Neuronal stem cell (in vitro differentiated cells): ENCODE results near the gene PAOX.

Experiments used
- DNase-seq: peaks from one replicate; pipeline ENCODE4 v3.0.0-alpha.2; 2013; ENCODE audit warnings: low spot score
- H2AFZ ChIP-seq: one replicate; pipeline ENCODE4 v1.6.1; 2013; ENCODE audit warnings: mild to moderate bottlenecking, low read length, inconsistent platforms
- H2AK5ac ChIP-seq: 2 replicates; pipeline ENCODE4 v1.6.1; 2013; ENCODE audit warnings: low read depth, mild to moderate bottlenecking, inconsistent platforms, low read length, moderate library complexity, mixed read lengths
- H2BK120ac ChIP-seq: 2 replicates; pipeline ENCODE4 v1.6.1; 2013; ENCODE audit warnings: low read depth, mild to moderate bottlenecking, inconsistent platforms, low read length, moderate library complexity, mixed read lengths
- H2BK12ac ChIP-seq: one replicate; pipeline ENCODE4 v1.6.1; 2013; ENCODE audit warnings: low read length, inconsistent platforms
- H2BK15ac ChIP-seq: 2 replicates; pipeline ENCODE4 v1.6.1; 2013; ENCODE audit warnings: mild to moderate bottlenecking, low read length, inconsistent platforms, mixed read lengths
- H2BK5ac ChIP-seq: one replicate; pipeline ENCODE4 v1.6.1; 2013; ENCODE audit warnings: inconsistent platforms, mild to moderate bottlenecking, low read length, moderate library complexity
- H3K14ac ChIP-seq: one replicate; pipeline ENCODE4 v1.6.1; 2013; ENCODE audit warnings: low read length, inconsistent platforms
- H3K18ac ChIP-seq: 2 replicates; pipeline ENCODE4 v1.6.1; 2013; ENCODE audit warnings: low read length, inconsistent platforms
- H3K23ac ChIP-seq: 2 replicates; pipeline ENCODE4 v1.6.1; 2013; ENCODE audit warnings: low read depth, mild to moderate bottlenecking, mixed read lengths, low read length, inconsistent platforms; ENCODE audit not compliant: poor library complexity
- H3K27ac ChIP-seq: replicated peaks from 3 replicates; pipeline ENCODE4 v1.5.1; 2013; ENCODE audit warnings: low read length, inconsistent platforms
- H3K27me3 ChIP-seq, 3 experiments: 2 replicates each; pipeline ENCODE4 v1.6.1; 2013; ENCODE audit warnings: low read length in 3 of 3, mild to moderate bottlenecking in 2 of 3, inconsistent platforms in 1 of 3, low read depth in 1 of 3, mixed read lengths in 1 of 3, moderate library complexity in 1 of 3; ENCODE audit not compliant: control insufficient read depth in 3 of 3, insufficient read depth in 3 of 3
- H3K36me3 ChIP-seq, 2 donors: replicated peaks in 1 of 2; 2 replicates each; pipeline ENCODE4 v1.6.1; 2013; ENCODE audit warnings: low read length in 2 of 2; ENCODE audit not compliant: control insufficient read depth in 2 of 2, insufficient read depth in 2 of 2
- H3K4ac ChIP-seq: 2 replicates; pipeline ENCODE4 v1.6.1; 2013; ENCODE audit warnings: inconsistent platforms, mild to moderate bottlenecking, low read length, moderate library complexity
- H3K4me1 ChIP-seq, 2 donors: 1 replicate in 1 of 2; 2 replicates in 1 of 2; pipeline ENCODE4 v1.6.1; 2013; ENCODE audit warnings: low read length in 2 of 2, low read depth in 1 of 2; ENCODE audit not compliant: control insufficient read depth in 2 of 2, insufficient read depth in 1 of 2
- H3K4me2 ChIP-seq: one replicate; pipeline ENCODE4 v1.6.1; 2013; ENCODE audit warnings: mild to moderate bottlenecking, low read length, inconsistent platforms; ENCODE audit not compliant: insufficient read depth, poor library complexity, severe bottlenecking
- H3K4me3 ChIP-seq, 2 donors: 2 replicates each; pipeline ENCODE4 v1.5.1; 2013; ENCODE audit warnings: low read length in 2 of 2, mild to moderate bottlenecking in 2 of 2, inconsistent platforms in 1 of 2, moderate library complexity in 1 of 2
- H3K79me1 ChIP-seq: one replicate; pipeline ENCODE4 v1.6.1; 2013; ENCODE audit warnings: low read depth, mild to moderate bottlenecking, inconsistent platforms, low read length, moderate library complexity
- H3K9ac ChIP-seq: one replicate; pipeline ENCODE4 v1.6.1; 2013; ENCODE audit warnings: mild to moderate bottlenecking, low read depth, low read length, inconsistent platforms; ENCODE audit not compliant: poor library complexity
- H3K9me3 ChIP-seq, 2 donors: replicated peaks in 1 of 2; 2 replicates each; pipeline versions ENCODE3 to v1.6.1; 2013; ENCODE audit warnings: low read length in 2 of 2, mild to moderate bottlenecking in 2 of 2, inconsistent platforms in 1 of 2, low read depth in 1 of 2, mixed read lengths in 1 of 2, moderate library complexity in 1 of 2; ENCODE audit not compliant: control insufficient read depth in 2 of 2, insufficient read depth in 1 of 2
- H4K8ac ChIP-seq: one replicate; pipeline ENCODE4 v1.6.1; 2013; ENCODE audit warnings: low read depth, mild to moderate bottlenecking, inconsistent platforms, low read length, moderate library complexity
- H4K91ac ChIP-seq: one replicate; pipeline ENCODE4 v1.6.1; 2013; ENCODE audit warnings: low read length, low read depth, mild to moderate bottlenecking, inconsistent platforms; ENCODE audit not compliant: poor library complexity
- WGBS, 2 donors: extraction: QIAGEN DNeasy Blood & Tissue Kit; methylation state at CpG; one replicate each; pipeline ENCODE4 v1.1.7; 2013; ENCODE audit warnings: missing lambda C conversion rate in 2 of 2, mixed read lengths in 1 of 2; ENCODE audit not compliant: insufficient read length in 2 of 2, insufficient replicate concordance in 1 of 2; ENCODE audit errors: extremely low coverage in 2 of 2; 5-methylcytosine and 5-hydroxymethylcytosine counted together

The PAOX gene

GRCh38 chr10:133359554-133359971 lies 19.5 kb upstream of the PAOX start:
- H4K8ac ChIP-seq = no peak overlapping the region
- peaks cover 0 to 6% of the 10 kb centered on the region in 2 donors for H3K4me1 ChIP-seq
- DNase-seq = no peak
- no peak overlapping the region for H2BK12ac ChIP-seq
- H2AFZ ChIP-seq = no peak overlapping the region
- no peak overlapping the region for H2BK15ac ChIP-seq
- no peak overlapping the region for H2BK5ac ChIP-seq
- no peak overlapping the region for H3K14ac ChIP-seq
- peaks cover 0 to 2% (median 0%) of the 10 kb centered on the region in 3 experiments for H3K27me3 ChIP-seq
- no peak overlapping the region for H3K4me3 ChIP-seq
- peaks cover 20 to 30% of the 10 kb centered on the region in 2 donors for H3K36me3 ChIP-seq
- no CpG with 5 or more reads among the region's 6 CpGs for WGBS, 2 donors
- no peak overlapping the region for H2BK120ac ChIP-seq
- H3K18ac ChIP-seq = no peak overlapping the region
- no peak overlapping the region for H3K9ac ChIP-seq
- H3K4ac ChIP-seq = no peak overlapping the region
- H3K79me1 ChIP-seq = peaks cover 6% of the 10 kb centered on the region
- H4K91ac ChIP-seq = no peak overlapping the region
- H3K9me3 ChIP-seq = peaks cover 0 to 6% of the 10 kb centered on the region in 2 donors
- no peak overlapping the region for H2AK5ac ChIP-seq
- no peak overlapping the region for H3K23ac ChIP-seq
- no peak overlapping the region for H3K4me2 ChIP-seq
- H3K27ac ChIP-seq = no peak overlapping the region

- Histone ChIP-seq H3K4me3 (no peak overlapping the region), H3K9me3 (peaks cover 0 to 6% of the 10 kb centered on the region in 2 donors), H2BK15ac (no peak overlapping the region), H3K27ac (no peak overlapping the region), H3K4ac (no peak overlapping the region), H2BK5ac (no peak overlapping the region), H4K8ac (peak overlapping the region; percentile 52), H3K27me3 (peaks cover 0 to 2% (median 0%) of the 10 kb centered on the region in 3 experiments), H3K79me1 (peaks cover 6% of the 10 kb centered on the region), H2BK12ac (no peak overlapping the region), H3K23ac (no peak overlapping the region), H3K36me3 (peaks cover 26 to 35% of the 10 kb centered on the region in 2 donors), H4K91ac (no peak overlapping the region), H3K4me2 (no peak overlapping the region), H3K4me1 (peaks cover 0 to 6% of the 10 kb centered on the region in 2 donors), H2BK120ac (no peak overlapping the region), H3K18ac (no peak overlapping the region), H3K14ac (no peak overlapping the region), H2AK5ac (no peak overlapping the region), H2AFZ (no peak overlapping the region), H3K9ac (no peak overlapping the region)
- no CpG with 5 or more reads among the region's 17 CpGs for WGBS, 2 donors
- DNase-seq = no peak
These were observed 19.0 kb upstream of the PAOX start for GRCh38 chr10:133359972-133360610.

- no peak overlapping the region for H3K9ac ChIP-seq
- H3K27ac ChIP-seq = no peak overlapping the region
- no peak overlapping the region for H2BK120ac ChIP-seq
- no peak overlapping the region for H3K4me2 ChIP-seq
- no CpG with 5 or more reads among the region's 5 CpGs for WGBS, 2 donors
- H2BK12ac ChIP-seq = no peak overlapping the region
- H4K8ac ChIP-seq = no peak overlapping the region
- no peak for DNase-seq
- H4K91ac ChIP-seq = no peak overlapping the region
- no peak overlapping the region for H3K23ac ChIP-seq
- H3K14ac ChIP-seq = no peak overlapping the region
- H2AFZ ChIP-seq = no peak overlapping the region
- H3K4ac ChIP-seq = no peak overlapping the region
- peaks cover 0 to 6% of the 10 kb centered on the region in 2 donors for H3K9me3 ChIP-seq
- no peak overlapping the region for H2AK5ac ChIP-seq
- H2BK15ac ChIP-seq = no peak overlapping the region
- H3K4me3 ChIP-seq = no peak overlapping the region
- H3K36me3 ChIP-seq = peaks cover 32 to 46% of the 10 kb centered on the region in 2 donors
- H3K27me3 ChIP-seq = peaks cover 0 to 2% (median 0%) of the 10 kb centered on the region in 3 experiments
- peaks cover 0 to 6% of the 10 kb centered on the region in 2 donors for H3K4me1 ChIP-seq
- H2BK5ac ChIP-seq = peak overlapping the region; percentile 24
- H3K18ac ChIP-seq = no peak overlapping the region
- H3K79me1 ChIP-seq = peaks cover 6% of the 10 kb centered on the region
These were observed 17.8 kb upstream of the PAOX start for GRCh38 chr10:133361227-133361626.

GRCh38 chr10:133361773-133362441 lies 17.2 kb upstream of the PAOX start:
- Histone ChIP-seq H3K27ac (no peak overlapping the region), H3K9ac (no peak overlapping the region), H3K23ac (no peak overlapping the region), H2BK15ac (no peak overlapping the region), H2BK5ac (peak overlapping the region; percentile 24), H2AFZ (no peak overlapping the region), H3K14ac (no peak overlapping the region), H2BK120ac (no peak overlapping the region), H3K18ac (no peak overlapping the region), H2BK12ac (no peak overlapping the region), H3K27me3 (no peaks in the 10 kb centered on the region), H3K4me3 (no peak overlapping the region), H3K79me1 (peaks cover 2% of the 10 kb centered on the region), H2AK5ac (no peak overlapping the region), H3K9me3 (peaks cover 0 to 6% of the 10 kb centered on the region in 2 donors), H4K91ac (no peak overlapping the region), H3K4me1 (no peaks in the 10 kb centered on the region), H3K36me3 (peaks cover 36 to 53% of the 10 kb centered on the region in 2 donors), H3K4ac (no peak overlapping the region), H4K8ac (no peak overlapping the region), H3K4me2 (no peak overlapping the region)
- whole genome bisulfite sequencing, 2 donors = no CpG with 5 or more reads among the region's 18 CpGs
- no peak for DNase-seq
